Measurements from ENCODE around the gene CHRM1.

CHRM1 gene

DNA sequence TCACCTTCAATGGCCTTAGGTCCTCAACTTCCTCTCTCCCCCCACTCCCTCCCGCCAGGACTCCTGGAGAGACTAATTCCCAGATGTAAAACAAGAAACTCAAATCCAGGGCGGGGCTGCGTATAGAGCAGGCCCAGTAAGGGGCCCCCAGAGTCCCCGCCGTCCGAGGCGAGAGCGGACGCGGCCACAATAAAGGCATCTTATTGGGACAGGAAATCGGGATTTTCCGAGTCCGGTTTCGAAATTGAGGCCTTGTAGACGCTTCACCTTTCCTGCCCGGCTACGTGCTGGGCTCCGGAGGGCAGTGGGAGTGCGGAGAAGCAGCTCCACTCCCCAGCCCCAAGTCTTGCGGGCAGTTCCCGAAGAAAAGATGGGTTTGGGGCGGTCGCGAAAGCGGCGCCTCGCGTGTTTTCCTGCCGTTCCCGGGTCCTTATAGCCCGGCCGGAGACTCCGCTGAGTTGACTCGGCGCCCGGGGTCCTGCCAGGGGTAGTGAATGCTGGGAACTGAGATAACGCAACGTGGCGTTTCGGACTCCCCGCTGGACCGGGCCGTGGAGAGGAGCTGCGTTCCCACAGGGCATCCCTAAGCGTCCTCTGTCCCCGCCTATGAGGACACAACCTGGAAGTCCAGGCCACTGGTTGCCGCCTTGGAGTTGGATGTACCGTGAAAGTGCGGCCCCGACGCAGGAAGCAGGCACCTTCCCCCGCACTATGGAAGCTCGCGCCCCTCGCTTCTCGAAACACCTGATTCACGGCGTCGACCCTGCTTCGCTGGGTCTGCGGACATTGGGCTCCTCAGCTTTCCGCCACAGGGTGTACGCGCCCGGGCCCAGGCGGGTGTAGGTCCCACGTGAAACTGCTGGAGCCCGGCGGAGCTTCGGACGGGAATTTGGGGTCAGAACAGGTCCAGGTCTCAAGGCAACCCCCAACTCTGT, 4.8 kb upstream of the CHRM1 start:
- Histone ChIP-seq H3K27me3 (ENCODE audit: control insufficient read depth in 2 of 2, insufficient read depth in 2 of 2, low read length in 2 of 2) (peaks cover 45 to 48% of the 10 kb centered on the region in 2 donors), H3K4me1 (ENCODE audit: control insufficient read depth in 2 of 2, insufficient read depth in 2 of 2, low read length in 2 of 2) (peaks cover 4 to 14% of the 10 kb centered on the region in 2 donors), H3K36me3 (ENCODE audit: control insufficient read depth in 2 of 2, insufficient read depth in 2 of 2, low read length in 2 of 2) (no peaks in the 10 kb centered on the region), H3K9me3 (ENCODE audit: control insufficient read depth in 2 of 2, low read length in 2 of 2) (no peaks in the 10 kb centered on the region), H3K27ac (ENCODE audit: low read depth in 2 of 2, low read length in 2 of 2) (no peak overlapping the region), H3K9ac (ENCODE audit: low read depth in 1 of 2, low read length in 2 of 2) (no peak overlapping the region), H3K4me3 (ENCODE audit: low read length in 2 of 2) (peak overlapping the region; percentile 0 to 56)

- Histone ChIP-seq H3K36me3 (ENCODE audit: control insufficient read depth in 2 of 2, insufficient read depth in 2 of 2, low read length in 2 of 2) (no peaks in the 10 kb centered on the region), H3K9me3 (ENCODE audit: control insufficient read depth in 2 of 2, low read length in 2 of 2) (no peaks in the 10 kb centered on the region), H3K9ac (ENCODE audit: low read depth in 1 of 2, low read length in 2 of 2) (no peak overlapping the region), H3K27ac (ENCODE audit: low read depth in 2 of 2, low read length in 2 of 2) (no peak overlapping the region), H3K4me1 (ENCODE audit: control insufficient read depth in 2 of 2, insufficient read depth in 2 of 2, low read length in 2 of 2) (peaks cover 6 to 18% of the 10 kb centered on the region in 2 donors), H3K4me3 (ENCODE audit: low read length in 2 of 2) (no peak overlapping the region), H3K27me3 (ENCODE audit: control insufficient read depth in 2 of 2, insufficient read depth in 2 of 2, low read length in 2 of 2) (peaks cover 45 to 48% of the 10 kb centered on the region in 2 donors)
These were observed 4.1 kb upstream of the CHRM1 start for GRCh38 chr11:62925308-62925707.

DNA sequence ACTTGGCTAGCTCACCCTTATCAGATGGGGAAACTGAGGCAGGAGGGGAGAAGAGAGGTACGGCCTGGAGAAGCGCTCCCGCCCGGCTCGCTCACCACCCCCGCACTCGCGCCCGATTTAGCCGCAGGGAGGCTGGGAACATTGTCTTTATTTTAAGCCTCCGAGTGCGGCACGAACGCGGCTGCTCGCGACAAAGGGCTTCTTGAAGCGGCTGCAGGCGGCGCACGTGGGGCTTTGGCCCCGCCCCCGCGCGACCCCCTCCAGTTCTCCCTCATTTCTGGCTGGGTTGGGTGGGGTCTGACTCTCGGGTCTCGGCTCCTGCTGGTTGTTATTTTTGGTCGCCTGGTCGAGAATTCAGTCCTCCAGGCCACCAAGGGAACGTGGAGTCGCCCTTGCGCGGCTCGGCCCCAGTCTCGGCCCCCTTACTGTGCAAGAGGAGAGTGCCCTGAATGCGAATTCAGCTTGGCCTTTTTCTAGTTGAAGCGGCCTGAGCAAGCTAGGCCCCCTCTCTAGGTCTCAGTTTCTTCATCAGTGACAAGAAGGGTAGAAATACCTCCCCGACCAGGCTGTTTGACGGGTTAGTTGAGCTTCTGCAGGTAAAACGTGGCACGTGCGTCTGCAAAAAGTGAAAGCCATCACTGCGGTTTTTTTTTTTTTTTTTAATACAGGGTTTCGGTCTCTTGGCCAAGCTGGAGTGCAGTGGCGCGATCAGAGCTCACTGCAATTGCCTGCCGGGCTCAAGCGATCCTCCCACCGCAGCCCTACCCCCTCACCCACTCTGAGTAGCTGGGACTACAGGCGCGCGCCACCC, 2.6 kb upstream of the CHRM1 start:
- Histone ChIP-seq H3K27me3 (ENCODE audit: control insufficient read depth in 2 of 2, insufficient read depth in 2 of 2, low read length in 2 of 2) (peaks cover 45 to 47% of the 10 kb centered on the region in 2 donors), H3K4me1 (ENCODE audit: control insufficient read depth in 2 of 2, insufficient read depth in 2 of 2, low read length in 2 of 2) (peaks cover 6 to 18% of the 10 kb centered on the region in 2 donors), H3K36me3 (ENCODE audit: control insufficient read depth in 2 of 2, insufficient read depth in 2 of 2, low read length in 2 of 2) (no peaks in the 10 kb centered on the region), H3K9ac (ENCODE audit: low read depth in 1 of 2, low read length in 2 of 2) (no peak overlapping the region), H3K4me3 (ENCODE audit: low read length in 2 of 2) (peak overlapping the region in 1 of 2 donors; percentile 50), H3K27ac (ENCODE audit: low read depth in 2 of 2, low read length in 2 of 2) (no peak overlapping the region), H3K9me3 (ENCODE audit: control insufficient read depth in 2 of 2, low read length in 2 of 2) (no peaks in the 10 kb centered on the region)

- Histone ChIP-seq H3K4me1 (ENCODE audit: control insufficient read depth in 2 of 2, insufficient read depth in 2 of 2, low read length in 2 of 2) (peaks cover 6 to 18% of the 10 kb centered on the region in 2 donors), H3K9ac (ENCODE audit: low read depth in 1 of 2, low read length in 2 of 2) (no peak overlapping the region), H3K27me3 (ENCODE audit: control insufficient read depth in 2 of 2, insufficient read depth in 2 of 2, low read length in 2 of 2) (peaks cover 39 to 45% of the 10 kb centered on the region in 2 donors), H3K9me3 (ENCODE audit: control insufficient read depth in 2 of 2, low read length in 2 of 2) (no peaks in the 10 kb centered on the region), H3K4me3 (ENCODE audit: low read length in 2 of 2) (no peak overlapping the region), H3K36me3 (ENCODE audit: control insufficient read depth in 2 of 2, insufficient read depth in 2 of 2, low read length in 2 of 2) (no peaks in the 10 kb centered on the region), H3K27ac (ENCODE audit: low read depth in 2 of 2, low read length in 2 of 2) (no peak overlapping the region)
These were observed 1.7 kb upstream of the CHRM1 start for GRCh38 chr11:62922653-62923431.

DNA sequence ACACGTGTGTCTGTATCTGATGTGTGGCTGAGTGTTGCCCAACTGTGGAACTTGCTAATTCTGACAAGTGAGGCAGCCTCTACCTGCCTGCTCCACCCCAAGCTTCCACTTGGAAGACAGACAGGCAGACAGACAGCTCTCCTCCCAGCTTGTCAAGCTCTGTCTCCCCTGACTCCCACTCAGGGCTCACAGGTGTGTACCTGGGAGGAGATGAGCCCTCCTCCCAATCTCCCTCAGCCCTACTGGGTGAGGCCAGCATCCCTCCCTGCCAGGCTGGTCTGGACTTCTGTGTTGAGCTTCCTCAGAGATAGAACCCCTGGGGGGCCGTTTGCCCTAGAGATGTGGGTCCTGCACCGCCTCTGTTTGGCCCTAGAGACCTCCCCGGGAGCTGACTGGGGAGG, 1.0 kb upstream of the CHRM1 start:
- Histone ChIP-seq H3K9ac (ENCODE audit: low read depth in 1 of 2, low read length in 2 of 2) (peak overlapping the region in 1 of 2 donors; percentile 13), H3K27me3 (ENCODE audit: control insufficient read depth in 2 of 2, insufficient read depth in 2 of 2, low read length in 2 of 2) (peaks cover 32 to 38% of the 10 kb centered on the region in 2 donors)

DNA sequence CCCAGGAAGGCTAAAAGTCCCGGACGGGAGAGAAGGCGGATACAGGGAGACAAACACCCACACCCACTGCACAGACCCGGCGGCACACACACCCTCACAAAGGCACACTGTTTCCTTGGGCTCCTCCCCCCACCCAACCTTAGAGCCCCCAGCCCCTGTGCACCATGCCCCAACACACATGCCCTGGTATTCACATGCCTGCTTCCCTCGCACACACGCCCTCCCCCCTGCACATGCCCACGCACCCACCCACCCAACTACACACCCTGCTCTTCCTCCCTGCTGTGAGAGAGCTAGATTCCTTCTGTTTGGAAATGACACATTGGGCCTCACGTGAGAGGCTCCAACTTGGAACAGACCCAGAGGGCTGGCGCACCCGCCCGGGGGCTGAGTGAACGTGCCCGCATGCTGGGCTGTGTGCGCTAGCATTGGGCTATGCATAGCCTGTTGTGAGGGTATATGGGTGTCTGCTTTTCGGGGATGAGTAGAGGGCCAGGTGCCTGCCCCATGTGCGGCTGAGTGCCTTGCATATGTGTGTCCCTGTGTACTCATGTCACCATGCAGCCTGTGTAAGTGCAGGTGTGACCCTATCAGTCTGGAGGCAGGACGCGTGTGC, 518 bp upstream of the CHRM1 start:
- H3K27me3 ChIP-seq (ENCODE audit: control insufficient read depth in 2 of 2, insufficient read depth in 2 of 2, low read length in 2 of 2) = peaks cover 28 to 33% of the 10 kb centered on the region in 2 donors
- H3K9me3 ChIP-seq (ENCODE audit: control insufficient read depth in 2 of 2, low read length in 2 of 2) = no peaks in the 10 kb centered on the region
- peak overlapping the region in 1 of 2 donors; percentile 52 for H3K9ac ChIP-seq (ENCODE audit: low read depth in 1 of 2, low read length in 2 of 2)
- H3K4me1 ChIP-seq (ENCODE audit: control insufficient read depth in 2 of 2, insufficient read depth in 2 of 2, low read length in 2 of 2) = peaks cover 6 to 18% of the 10 kb centered on the region in 2 donors
- H3K27ac ChIP-seq (ENCODE audit: low read depth in 2 of 2, low read length in 2 of 2) = no peak overlapping the region
- peak overlapping the region; percentile 60 to 65 for H3K4me3 ChIP-seq (ENCODE audit: low read length in 2 of 2)
- no peaks in the 10 kb centered on the region for H3K36me3 ChIP-seq (ENCODE audit: control insufficient read depth in 2 of 2, insufficient read depth in 2 of 2, low read length in 2 of 2)

More for the DNA sequence above, 1.0 kb upstream of the CHRM1 start:
- H3K36me3 ChIP-seq (ENCODE audit: control insufficient read depth in 2 of 2, insufficient read depth in 2 of 2, low read length in 2 of 2) = no peaks in the 10 kb centered on the region
- H3K27ac ChIP-seq (ENCODE audit: low read depth in 2 of 2, low read length in 2 of 2) = no peak overlapping the region
- H3K4me3 ChIP-seq (ENCODE audit: low read length in 2 of 2) = no peak overlapping the region
- peaks cover 6 to 18% of the 10 kb centered on the region in 2 donors for H3K4me1 ChIP-seq (ENCODE audit: control insufficient read depth in 2 of 2, insufficient read depth in 2 of 2, low read length in 2 of 2)
- H3K9me3 ChIP-seq (ENCODE audit: control insufficient read depth in 2 of 2, low read length in 2 of 2) = no peaks in the 10 kb centered on the region

- Histone ChIP-seq H3K9ac (ENCODE audit: low read depth in 1 of 2, low read length in 2 of 2) (no peak overlapping the region), H3K27me3 (ENCODE audit: control insufficient read depth in 2 of 2, insufficient read depth in 2 of 2, low read length in 2 of 2) (peaks cover 16 to 21% of the 10 kb centered on the region in 2 donors), H3K9me3 (ENCODE audit: control insufficient read depth in 2 of 2, low read length in 2 of 2) (no peaks in the 10 kb centered on the region), H3K4me3 (ENCODE audit: low read length in 2 of 2) (no peak overlapping the region), H3K36me3 (ENCODE audit: control insufficient read depth in 2 of 2, insufficient read depth in 2 of 2, low read length in 2 of 2) (no peaks in the 10 kb centered on the region), H3K27ac (ENCODE audit: low read depth in 2 of 2, low read length in 2 of 2) (no peak overlapping the region), H3K4me1 (ENCODE audit: control insufficient read depth in 2 of 2, insufficient read depth in 2 of 2, low read length in 2 of 2) (peaks cover 6 to 16% of the 10 kb centered on the region in 2 donors)
These were observed 1.1 kb downstream of the CHRM1 start for GRCh38 chr11:62919898-62920640.

DNA sequence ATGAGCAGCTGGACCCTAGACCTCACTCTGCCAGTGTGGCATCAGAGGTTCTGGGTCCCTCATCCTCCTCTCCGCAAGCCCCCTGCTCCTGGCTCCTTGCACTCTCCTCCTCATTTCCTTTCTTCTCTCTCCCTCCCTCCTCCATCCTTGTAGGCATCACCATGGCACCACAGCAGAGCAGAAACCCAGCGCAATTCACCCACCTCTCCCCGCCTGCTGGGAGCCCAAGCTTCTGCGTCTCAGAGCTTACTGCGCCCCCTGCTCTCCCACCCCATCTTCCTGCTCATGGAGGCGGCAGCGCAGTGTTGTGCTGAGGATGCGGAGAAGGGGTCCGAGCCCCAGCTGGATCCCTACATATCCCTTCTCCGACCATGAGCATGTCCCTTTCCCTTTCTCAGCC, 1.7 kb downstream of the CHRM1 start:
- peaks cover 6 to 16% of the 10 kb centered on the region in 2 donors for H3K4me1 ChIP-seq (ENCODE audit: control insufficient read depth in 2 of 2, insufficient read depth in 2 of 2, low read length in 2 of 2)
- no peak overlapping the region for H3K4me3 ChIP-seq (ENCODE audit: low read length in 2 of 2)
- no peaks in the 10 kb centered on the region for H3K9me3 ChIP-seq (ENCODE audit: control insufficient read depth in 2 of 2, low read length in 2 of 2)
- peaks cover 15 to 21% of the 10 kb centered on the region in 2 donors for H3K27me3 ChIP-seq (ENCODE audit: control insufficient read depth in 2 of 2, insufficient read depth in 2 of 2, low read length in 2 of 2)
- H3K36me3 ChIP-seq (ENCODE audit: control insufficient read depth in 2 of 2, insufficient read depth in 2 of 2, low read length in 2 of 2) = no peaks in the 10 kb centered on the region
- H3K9ac ChIP-seq (ENCODE audit: low read depth in 1 of 2, low read length in 2 of 2) = no peak overlapping the region
- H3K27ac ChIP-seq (ENCODE audit: low read depth in 2 of 2, low read length in 2 of 2) = no peak overlapping the region

DNA sequence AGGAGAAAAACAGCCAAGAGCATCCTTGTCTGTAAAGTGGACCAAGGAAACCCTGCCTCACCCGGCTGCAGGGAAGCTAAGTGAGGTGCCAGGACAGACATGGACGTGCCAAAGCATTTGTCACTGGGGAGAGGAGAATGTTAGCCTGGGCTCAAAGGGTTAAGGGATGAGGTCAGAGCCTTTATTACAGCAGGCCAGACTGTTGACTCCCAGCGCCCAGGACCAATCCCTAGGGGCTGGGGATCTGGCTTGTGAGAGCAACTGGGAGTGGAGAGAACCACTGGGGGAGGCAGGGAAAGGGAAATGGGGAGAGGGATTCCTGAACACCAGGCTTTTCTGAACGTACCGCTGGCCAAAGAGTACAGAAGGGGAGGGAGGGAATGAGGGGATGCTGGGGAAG, 2.6 kb downstream of the CHRM1 start:
- H3K9ac ChIP-seq (ENCODE audit: low read depth in 1 of 2, low read length in 2 of 2) = no peak overlapping the region
- no peaks in the 10 kb centered on the region for H3K9me3 ChIP-seq (ENCODE audit: control insufficient read depth in 2 of 2, low read length in 2 of 2)
- peaks cover 4 to 14% of the 10 kb centered on the region in 2 donors for H3K4me1 ChIP-seq (ENCODE audit: control insufficient read depth in 2 of 2, insufficient read depth in 2 of 2, low read length in 2 of 2)
- H3K27ac ChIP-seq (ENCODE audit: low read depth in 2 of 2, low read length in 2 of 2) = no peak overlapping the region
- H3K36me3 ChIP-seq (ENCODE audit: control insufficient read depth in 2 of 2, insufficient read depth in 2 of 2, low read length in 2 of 2) = no peaks in the 10 kb centered on the region
- H3K27me3 ChIP-seq (ENCODE audit: control insufficient read depth in 2 of 2, insufficient read depth in 2 of 2, low read length in 2 of 2) = peaks cover 10 to 14% of the 10 kb centered on the region in 2 donors
- no peak overlapping the region for H3K4me3 ChIP-seq (ENCODE audit: low read length in 2 of 2)
